Body of pancreas (tissue), 4 donors: ENCODE results near the gene GALR2.

Experiments used
- CTCF ChIP-seq, 7 experiments: fragments of 450-650 bp in 4 of 7; fragments of 200-600 bp in 3 of 7; sonication (generic) in 3 of 7; IDR thresholded peaks; one replicate each; pipeline ENCODE4 v1.5.1; 2016 to 2019; ENCODE audit warnings: antibody characterized with exemption in 7 of 7
- POLR2A ChIP-seq, 3 donors: fragments of 450-650 bp; IDR thresholded peaks; one replicate each; pipeline ENCODE4 v1.6.1; 2016; ENCODE audit warnings: antibody characterized with exemption in 3 of 3, mild to moderate bottlenecking in 2 of 3

DNA sequence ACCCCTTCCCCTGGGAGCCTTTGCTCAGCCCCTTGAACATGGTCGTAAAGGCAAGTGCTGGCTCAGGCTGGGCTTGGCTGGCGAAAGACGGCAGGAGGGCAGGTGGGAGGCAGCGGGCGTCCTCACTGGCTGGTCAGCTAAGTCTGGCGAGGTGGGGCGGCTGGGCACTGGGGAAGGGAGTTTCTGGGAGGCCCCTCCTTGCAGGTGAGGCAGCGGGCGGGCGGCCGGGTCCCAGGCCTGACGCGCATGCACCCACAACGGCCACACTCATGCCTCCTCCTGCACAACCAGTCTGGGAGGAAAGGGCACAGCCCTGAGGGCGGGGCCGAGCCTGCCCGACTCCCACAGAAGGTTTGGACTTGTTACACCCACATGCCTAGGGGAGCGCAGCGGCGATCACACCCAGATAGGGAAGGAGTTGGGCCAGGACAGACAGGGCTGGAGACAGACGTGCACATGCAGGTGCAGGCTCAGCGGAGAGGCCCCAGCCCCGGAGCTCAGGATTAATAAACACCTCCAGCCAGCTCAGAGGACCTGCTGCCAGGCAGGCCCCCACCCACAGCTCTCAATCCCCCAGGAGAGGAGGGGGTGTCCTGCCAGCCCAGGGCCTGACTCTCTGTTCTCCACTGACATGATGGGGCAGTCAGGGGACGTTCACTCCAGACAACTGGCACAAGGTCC is 47.3 kb upstream of the GALR2 start, which contains the start of gene EVPL:
- peak in 1 of 7 experiments; percentile 3 for TF ChIP-seq CTCF (IDR thresholded peaks at IDR 0.05)
- peak in 2 of 3 donors; percentile 40 for TF ChIP-seq POLR2A (IDR thresholded peaks at IDR 0.05)
